ENCODE results near the gene CENPO. TPM values are rescaled to one million over a fixed set of nuclear protein-coding genes. Genes with fewer than 3 reads are reported as not detected.

The CENPO gene
- total RNA-seq, 1 donor from 2014 or later: 8.3 TPM

DNA sequence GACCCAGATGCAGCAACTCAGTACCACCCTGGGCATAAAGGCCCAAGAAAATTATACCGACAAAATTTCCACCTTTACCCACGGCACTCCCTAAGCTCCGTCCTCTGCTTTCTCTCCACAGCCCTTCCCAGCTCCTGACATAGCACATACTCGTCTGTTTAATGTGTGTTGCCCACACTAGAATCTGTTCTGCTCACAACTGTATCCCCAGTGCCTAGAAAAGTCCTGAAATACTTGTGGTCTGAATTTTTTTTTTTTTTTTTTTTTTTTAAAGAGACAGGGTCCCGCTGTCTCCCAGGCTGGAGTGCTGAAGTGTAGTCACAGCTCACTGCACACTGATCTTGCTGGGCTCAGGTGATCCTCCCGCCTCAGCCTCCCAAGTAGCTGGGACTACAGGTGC is 64.5 kb downstream of the CENPO start:
- DNase-seq (ENCODE audit: low read depth): no peak

DNA sequence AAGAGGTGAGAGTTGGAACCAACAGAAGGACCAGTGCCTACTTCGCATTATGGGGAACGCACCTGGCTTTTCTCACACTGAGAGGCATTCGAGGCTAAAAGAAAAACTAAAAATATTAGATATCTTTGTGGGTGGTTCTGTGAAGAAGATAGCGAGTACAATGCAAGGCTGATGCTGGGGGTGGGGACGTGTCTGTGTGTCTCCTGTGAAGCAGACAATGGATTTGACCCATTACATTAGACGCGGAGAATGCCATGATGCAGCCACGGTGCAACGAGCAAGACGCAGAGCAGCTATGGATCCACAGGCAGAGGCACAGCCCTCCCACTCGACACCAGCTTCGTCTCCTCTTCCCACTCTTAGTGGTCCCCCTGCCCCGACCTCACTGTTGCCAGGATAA is 65.8 kb downstream of the CENPO start:
- no peak for DNase-seq (ENCODE audit: low read depth)

DNA sequence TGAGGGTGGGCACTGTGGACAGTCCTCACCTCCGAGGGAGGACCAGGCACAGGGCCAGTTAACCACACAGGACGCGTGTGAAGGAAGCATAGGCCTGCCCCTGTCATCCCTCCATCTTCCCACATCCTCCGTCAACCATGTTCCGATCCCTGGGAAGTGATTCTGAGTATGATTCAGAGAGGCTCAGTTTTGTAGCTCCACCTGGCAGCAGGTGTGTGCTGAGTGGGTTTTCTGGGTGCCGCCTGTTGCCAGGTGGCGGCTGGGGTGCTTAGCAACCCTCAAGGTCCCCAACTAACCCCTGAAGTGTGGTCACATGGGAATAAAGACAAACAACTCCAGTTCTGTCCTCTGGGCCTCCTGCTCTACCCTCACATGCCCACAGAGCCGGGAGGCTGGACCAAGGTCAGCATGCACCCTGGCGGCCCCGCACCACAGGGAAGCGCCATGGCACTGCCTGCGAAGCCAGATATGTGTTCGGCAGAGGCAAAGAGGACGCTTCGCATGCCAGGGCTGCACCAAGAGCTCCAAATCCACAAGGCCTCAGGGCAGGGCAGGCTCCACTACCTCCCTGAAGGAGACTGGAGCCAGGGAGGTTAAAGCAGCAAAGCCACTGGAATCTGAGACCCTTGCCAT is 66.9 kb downstream of the CENPO start:
- no peak for DNase-seq (ENCODE audit: low read depth)

DNA sequence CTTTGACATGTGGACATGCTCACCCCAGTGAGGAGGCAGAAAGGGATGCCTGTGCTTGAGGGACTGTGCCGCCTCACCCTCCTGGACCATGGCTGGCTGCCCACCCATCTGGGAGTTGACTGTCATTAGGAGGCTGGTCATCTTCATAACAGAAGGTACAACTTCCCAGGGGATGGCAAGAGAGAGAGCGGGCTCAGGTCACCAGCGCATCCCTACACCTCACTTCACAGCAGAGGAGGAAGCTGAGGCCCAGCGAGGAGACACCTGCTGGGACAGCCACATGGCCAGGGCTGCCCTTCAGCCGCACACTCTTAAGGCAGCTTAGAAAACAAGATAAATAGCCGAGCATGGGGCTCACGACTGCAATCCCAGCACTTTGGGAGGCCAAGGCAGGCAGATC is 67.4 kb downstream of the CENPO start:
- DNase-seq (ENCODE audit: low read depth): no peak

DNA sequence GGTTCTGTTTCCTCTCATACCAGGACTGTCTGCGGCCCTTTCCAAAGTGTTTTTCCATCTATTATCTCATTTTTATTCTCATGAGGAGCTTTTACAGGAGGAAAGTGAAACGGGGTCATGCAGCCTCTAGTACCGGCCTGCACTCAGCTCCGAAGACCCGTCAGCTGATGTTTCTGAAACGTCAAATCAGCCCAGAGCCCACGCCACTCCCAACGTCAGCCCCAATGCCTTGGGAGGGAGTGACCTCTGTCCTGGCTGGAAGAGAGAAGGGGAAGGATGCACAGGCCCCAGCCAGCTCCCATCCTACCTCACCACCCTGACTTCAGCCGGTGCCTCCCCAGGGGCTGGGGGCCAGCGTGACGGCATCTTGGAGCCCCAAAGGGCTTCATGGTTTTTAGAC is 68.3 kb downstream of the CENPO start:
- DNase-seq (ENCODE audit: low read depth): no peak

DNA sequence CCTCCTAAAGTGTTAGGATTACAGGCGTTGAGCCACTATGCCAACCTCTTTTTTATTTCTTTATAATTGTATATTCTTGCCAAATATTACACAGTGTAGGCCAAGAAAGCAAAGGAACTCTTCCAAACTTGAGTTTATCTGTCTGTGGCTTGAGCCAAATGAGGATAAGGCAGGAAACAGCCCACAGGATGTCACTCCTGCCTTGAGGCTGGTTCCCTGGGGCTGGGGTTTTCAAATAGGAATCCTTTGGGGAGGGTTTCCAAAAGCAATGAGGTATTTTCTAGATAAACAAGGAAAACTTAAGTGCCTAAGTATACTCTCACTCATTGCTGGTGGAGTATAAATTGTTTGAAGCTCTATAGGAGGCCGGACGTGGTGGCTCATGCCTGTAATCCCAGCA is 70.4 kb downstream of the CENPO start:
- no peak for DNase-seq (ENCODE audit: low read depth)

DNA sequence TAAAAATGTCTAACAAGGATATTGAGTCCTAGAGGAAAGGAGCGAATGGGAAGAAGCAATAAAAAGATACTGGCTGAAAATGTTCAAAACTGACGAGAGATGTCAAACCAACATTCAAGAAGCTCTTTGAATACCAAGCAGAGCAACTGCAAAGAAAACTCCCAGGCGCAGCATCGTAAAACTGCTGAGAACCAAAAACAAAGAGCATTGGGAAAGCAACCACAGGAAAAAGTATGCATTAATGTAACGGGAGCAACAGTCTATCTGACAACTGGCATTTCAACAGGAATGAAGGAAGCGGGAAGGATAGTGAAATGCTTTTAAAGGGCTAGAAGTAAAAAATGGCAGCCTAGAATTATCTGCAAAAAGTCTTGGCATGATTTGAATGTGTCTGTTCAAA is 73.7 kb downstream of the CENPO start:
- DNase-seq (ENCODE audit: low read depth): no peak

DNA sequence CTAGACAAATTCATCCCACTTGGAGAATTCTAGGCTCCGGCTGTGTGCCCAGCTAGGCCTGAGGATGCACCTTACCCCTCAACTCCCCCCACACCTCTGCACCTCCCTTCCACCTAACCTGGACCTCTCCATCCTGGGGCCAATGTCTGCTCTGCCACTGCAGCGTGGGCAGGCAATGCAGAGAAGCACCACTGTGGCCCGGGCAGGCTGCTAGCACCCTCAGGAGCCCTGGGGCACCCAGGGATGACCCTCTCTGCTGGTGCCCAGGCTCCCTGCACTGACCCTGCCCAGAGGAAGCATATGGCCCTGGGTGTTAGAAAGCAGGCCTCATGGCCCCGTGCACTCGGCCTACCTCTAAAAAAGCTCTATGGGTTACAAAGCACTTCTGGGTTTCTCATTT is 77.2 kb downstream of the CENPO start:
- DNase-seq (ENCODE audit: low read depth): no peak

DNA sequence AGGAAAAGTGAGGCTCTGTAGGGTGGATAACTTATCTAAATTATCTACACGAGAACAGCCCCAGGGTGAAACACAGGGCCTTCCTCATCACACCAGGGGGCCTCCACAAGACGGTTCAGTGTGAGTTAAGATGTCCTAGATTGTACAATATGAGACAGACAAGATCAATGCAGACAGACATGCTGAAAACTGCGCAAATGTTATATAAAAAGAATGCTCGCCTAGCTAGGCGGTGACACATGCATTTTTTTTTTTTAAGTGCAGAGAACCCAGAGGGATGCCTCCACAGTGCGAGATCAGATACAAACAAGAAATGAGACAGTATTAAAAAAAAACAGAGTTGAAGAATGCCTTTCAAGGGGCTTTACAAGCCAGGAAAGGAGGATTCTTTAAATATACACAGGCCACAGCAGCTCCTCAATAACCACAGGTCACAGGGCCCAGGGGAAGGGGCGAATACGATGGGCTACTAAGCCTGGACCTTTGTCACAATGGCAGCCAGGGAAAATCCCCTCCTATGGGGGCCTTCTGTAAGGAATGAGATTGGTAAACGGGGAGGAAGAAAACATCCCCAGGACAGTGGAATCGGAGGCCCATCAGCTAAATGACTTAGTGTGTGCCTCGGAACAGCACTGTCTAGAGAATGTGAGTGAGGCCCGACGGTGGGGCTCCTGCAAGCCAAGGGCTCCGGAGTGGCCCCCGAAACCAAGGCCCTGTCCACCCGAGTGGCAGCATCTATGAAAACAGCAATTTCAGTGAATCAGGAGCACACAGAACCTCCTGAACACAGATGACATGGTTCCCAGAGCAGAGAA is 77.9 kb downstream of the CENPO start:
- DNase-seq (ENCODE audit: low read depth): no peak

DNA sequence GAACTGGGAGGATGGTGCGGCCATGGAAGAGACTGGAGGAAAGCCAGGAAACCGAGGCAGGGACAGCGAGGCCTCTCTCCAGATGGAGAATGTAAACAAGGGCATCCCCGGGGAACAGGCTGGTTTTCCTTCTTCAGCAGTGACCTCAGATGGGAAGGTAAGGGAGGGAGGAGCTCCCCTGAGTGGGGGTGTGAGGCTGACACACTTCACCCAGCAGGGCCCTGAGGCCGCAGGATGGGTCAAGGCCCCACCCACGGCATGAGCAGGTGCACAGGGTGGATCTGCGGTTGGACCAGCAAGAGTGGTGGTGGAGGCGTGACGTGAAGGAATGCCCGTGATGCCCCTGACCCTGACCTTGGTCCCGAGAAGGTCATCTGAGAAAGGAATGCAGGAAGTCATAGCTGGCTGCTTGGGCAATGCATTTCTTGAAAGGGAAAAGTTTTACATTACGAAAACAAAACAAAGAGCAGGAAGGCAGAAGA is 78.7 kb downstream of the CENPO start:
- DNase-seq (ENCODE audit: low read depth): no peak

Other genes starting within 250 kb of the CENPO start
- 13.7 and 20.2 TPM in 2 replicates for gene PTRHD1, start within 50 bp of the CENPO start, total RNA-seq
- gene ADCY3, start 126.8 kb downstream of the CENPO start, total RNA-seq: 3.5 and 6.5 TPM in 2 replicates
- gene DNAJC27, start 178.5 kb downstream of the CENPO start, total RNA-seq: 6.0 and 8.6 TPM in 2 replicates
- 0.26 and 0.45 TPM in 2 replicates for gene EFR3B, start 248.7 kb downstream of the CENPO start, total RNA-seq

All from myocyte (in vitro differentiated cells).